EL (cell line): ENCODE data around the gene ADGRD2.

Experiments used
- DNase-seq: peaks from one replicate; pipeline ENCODE4 v3.0.0-alpha.2; 2016

Gene ADGRD2

DNA sequence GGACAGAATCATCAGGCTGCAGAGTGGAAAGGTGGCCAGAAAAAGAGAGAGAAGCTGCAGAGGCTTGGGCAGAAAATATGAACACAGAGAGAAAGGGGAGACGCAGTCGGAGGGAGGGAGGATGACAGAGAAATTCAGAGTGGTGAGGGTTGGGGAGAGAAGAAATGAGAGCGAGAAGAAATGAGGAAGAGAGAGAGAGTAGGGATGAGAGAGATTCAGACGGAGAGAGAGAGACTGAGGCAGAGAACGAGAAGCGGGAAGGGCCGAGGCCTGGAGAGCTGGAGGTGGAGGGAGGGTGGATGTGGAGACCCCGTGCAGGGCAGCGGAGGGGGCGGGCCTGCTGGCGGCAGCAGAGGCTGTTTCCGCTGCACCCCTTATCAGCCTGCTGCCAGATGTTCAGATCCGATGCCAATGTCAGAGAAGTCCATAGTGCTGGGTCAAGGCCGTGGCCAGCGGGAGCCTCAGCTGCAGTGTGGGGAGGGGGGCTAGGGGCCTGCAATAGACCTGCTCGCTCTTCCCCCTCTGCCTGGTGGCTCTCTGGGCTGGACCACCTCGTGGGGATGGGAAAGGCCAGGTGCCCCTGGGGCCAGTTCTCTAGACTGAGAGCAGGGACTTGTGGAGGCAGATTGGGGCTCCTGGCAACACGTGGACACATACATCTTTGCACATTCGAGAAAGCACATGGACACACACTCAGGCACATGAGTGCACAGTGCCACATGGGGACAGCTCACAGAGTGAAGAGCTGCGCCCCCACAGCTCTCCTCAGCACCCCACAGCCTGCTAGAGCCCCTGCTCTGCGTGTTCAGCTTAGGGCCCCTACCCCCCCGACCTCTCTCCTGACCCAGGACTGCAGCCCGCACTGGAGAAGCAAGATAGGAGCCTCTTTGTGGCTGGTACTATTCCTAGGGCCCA, 61.9 kb downstream of the ADGRD2 start:
- DNase-seq: no peak

DNA sequence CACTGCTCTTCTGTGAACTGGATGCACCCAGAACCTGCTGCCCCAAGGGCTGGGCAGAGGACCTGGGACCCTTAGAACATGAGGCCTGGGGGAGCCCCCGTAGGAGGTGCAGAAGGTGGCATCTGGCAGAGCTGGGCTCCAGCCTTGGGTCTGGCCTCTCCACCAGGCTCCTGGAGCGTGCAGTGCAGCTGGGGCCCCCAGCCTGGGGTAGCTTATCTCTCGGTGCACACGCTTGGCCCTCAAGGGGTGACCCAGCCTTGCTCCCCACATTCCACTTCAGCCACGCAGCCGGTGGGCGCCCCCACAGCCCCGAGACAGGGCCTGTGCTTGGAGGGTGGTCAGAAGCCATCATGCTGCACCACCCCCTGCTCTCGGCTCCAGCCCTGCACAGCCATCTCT, 62.6 kb downstream of the ADGRD2 start:
- DNase-seq: no peak

DNA sequence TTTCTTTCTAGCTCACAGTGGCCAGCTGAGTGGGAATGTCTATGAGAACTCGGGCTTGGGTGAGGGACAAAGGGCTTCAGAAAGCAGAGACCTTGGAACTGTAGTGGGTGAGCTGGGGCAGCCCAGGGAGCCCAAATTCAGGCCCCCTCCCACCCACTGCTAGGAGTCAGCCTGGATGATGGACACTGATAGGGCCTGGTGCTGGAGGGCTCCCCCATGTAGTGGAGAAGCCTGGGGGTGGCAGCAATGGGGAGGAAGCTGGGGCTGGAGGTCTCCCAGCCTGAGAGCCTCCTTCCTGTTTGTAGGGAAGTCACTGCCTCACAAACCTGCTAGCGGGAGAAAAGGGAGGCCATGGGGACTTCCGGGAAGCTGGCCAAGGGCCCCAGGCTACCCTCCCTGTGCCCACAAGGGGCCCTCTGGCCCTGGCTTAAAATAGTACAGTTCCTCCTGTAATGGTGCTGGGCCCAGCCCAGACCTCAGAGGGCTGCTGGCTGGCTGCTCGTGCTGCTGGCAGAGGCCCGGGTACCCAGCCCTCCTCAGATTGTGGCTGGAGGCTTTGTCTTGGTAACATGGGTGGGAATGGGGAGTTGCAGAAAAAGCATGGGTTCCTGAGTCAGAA, 63.2 kb downstream of the ADGRD2 start:
- DNase-seq: peak; percentile 56

DNA sequence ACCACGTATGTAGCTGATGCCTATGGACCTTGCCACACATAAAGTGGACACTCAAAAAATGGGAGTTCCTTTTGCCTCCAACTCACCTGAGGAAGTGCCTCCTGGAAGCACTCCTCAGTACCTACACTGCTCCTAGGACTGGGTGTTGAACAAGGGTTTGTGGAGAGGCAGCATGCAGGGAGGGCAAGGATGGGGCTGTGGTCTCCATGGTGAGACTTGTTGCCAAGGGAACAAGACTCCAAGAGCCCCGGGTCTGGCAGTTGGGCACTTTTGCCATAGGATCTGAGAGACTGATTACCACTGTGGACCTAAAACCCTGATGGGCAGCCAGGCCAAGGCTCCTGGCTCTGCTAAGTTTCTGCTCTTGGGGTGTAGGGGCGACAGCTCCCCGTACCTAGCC, 63.9 kb downstream of the ADGRD2 start:
- DNase-seq: no peak

DNA sequence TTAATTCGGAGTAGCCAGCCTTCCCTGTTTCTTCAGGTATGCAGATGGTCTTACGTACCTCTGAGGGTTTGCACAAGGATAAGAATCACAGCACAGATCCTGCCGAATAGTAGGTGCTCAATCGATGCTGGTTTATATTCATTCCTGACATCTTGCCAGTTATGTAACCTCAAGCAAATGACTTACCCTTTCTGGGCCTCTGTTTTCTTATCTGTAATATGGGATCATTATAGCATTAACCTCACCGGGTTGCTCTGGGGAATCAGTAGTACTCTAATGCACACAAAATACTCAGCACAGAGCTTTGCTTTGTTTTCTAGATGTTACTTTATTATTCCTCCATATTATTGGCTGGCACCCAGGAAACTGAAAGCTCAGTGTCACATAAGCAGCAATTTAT, 64.6 kb downstream of the ADGRD2 start:
- DNase-seq: no peak

DNA sequence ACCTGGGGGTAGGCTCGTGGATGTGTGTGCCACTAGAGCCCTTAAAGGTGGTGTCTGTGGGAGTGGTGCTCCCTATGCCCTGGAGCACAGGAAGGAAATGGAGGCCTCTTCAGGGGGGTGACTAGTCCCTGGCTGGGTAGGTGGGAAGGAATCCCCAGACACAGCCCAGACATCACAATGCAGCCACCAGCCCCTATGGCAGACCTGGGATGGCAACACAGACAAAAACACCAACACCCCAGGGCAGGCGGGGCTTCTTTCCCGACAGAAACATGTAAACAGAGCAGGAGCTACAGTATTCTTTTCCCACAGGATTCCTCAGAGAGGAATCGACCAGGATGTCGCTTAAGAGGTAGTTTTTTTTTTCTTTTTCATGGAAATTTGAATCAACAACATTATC, 67.3 kb downstream of the ADGRD2 start:
- DNase-seq: no peak

DNA sequence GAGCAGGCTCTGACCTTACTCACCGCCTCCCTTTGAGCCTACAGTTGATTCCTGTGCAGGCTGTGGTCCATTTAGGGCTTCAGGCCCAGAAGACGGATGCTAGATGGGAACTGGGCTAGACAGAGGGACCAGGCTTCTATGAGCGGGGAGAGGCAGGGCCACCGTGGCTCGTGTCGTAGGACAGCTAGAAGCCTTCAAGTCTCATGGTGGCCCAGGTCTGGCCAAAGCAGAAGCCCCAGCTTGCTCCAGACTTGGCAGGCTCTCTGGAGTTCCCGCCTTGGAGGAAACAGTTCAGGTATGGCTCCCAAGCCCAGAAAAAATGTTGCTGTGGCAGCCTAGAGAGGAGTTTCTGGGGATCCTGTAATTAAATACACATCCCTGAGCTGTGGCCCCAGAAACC, 67.9 kb downstream of the ADGRD2 start:
- no peak for DNase-seq

DNA sequence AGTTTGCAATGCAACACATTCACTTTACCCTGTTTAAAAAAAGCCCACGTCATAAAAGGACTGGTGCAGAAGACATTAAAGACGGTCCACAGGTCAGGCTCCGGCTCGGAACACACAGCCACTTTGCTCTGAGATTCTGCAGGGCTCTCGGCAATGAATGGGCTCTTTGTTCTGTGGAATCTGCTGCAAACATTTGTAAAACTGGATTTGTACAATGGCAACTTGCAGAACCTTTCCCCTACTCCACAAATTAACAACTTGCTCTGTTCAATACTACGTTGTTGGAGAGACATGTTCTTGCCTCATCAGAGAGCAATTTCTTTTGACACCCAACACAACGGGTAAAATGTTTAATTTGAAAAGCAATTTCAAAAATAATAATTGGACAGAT, 70.0 kb downstream of the ADGRD2 start:
- DNase-seq: no peak

DNA sequence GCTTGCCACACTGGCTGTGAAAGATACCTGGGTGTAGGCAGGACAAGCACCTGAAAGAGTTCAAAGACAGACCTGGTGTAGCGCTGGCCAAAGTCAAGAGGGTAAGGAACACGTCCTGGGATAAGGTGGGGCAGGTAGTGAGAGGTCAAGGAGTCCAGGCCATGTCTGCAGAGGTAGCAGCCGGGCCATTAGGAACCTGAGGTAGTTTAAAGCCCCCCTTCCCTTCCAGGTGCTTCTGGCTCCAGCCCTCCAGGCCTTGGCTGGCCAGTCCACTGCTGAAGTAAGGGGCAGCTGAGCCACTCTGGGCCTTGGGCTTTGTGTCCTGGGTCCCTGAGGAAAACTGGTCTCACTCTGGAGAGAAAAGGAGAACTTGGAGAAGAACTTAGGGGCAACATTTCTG, 70.9 kb downstream of the ADGRD2 start:
- no peak for DNase-seq

DNA sequence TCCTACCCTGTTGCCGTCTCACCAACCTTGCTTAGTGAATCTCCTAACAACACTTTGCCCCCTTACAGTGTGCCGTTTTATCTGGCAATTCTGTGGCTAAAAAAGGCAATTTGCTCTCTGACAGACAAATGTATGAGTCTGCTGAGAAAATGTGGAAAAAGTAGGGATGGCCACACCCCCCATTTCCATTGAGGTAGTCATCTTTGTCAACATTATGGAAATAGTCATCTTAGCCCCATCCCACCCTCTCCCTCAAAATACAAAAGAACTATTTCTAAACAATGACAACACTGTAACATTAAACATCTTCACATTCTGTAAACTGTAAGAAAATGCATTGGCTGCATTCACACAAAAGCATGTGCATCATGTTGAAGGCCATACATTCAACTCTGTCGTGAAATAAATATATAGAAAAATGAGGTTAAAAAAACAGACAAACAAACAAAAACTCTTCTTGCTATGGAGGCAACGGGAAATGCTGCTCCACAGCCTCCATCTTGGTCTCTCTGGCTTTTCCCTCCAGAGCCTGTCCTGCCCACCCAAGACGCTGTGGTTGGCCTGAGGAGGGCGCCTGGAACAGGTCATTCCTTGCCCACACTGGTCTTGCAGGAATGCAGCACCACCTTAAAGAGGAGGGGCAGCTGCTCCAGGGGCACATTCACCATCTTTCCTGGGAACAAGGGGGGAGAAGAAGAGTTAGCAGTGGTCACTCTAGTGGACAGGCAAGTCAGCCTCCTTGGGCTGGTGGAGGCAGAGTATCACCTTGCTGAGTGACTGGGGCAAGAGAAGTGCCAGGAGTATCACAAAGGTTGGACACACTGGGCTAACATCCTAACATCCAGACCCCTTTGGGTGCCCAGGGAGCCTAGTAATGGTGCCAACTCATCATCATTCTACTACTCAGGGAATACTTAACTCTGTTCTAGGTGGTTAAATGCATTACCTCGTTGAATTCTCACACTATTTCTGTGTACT, 72.2 kb downstream of the ADGRD2 start:
- DNase-seq: no peak

DNA sequence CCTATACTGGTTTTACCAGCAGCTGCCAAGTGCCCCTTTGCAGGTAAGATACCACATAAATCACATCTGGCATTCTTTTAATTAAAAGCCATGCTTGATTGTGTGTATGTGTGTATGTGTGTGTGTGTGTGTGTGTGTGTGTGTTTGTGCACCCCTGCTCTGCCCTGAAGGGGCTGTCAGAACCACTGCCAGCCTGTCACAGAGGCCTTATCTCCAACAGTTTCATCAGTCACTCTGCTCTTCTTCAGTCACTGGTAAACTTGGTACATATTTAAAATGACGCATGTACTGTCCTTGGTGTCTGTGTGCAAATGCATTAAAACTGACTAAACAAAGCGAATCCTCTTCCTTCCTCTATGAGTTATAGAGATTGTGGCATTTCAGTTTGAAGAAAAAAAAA, 75.9 kb downstream of the ADGRD2 start:
- no peak for DNase-seq

DNA sequence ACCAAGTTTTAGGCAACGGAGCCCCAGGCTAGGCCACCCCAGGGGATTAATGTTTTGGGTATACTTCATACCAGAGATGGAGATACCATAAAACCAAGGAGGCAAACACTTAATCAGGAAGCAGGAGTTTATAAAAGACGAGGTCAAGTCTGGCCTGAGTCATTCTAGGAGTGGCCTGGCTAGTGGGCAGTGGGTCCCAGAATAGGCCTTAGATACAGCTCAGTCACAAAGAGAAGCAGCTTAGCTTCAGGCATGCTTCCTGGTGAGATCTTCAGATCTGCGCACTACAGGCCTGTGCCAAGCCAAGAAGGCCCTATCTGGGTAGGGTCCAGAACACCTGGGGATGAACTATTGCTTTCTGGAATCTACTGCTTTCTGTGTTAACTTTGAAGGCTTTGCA, 77.5 kb downstream of the ADGRD2 start:
- DNase-seq: peak; percentile 60
